Neutrophil (primary cell): ENCODE results near the gene PTCHD1.

ENCODE experiments used
- H3K27ac ChIP-seq: fragments of 200-600 bp; sonication (generic); 2 replicates; pipeline ENCODE4 v1.5.1; 2016; ENCODE audit warnings: mild to moderate bottlenecking, moderate library complexity
- H3K27me3 ChIP-seq: fragments of 200-600 bp; sonication (generic); 2 replicates; pipeline ENCODE4 v1.6.0; 2016; ENCODE audit warnings: mild to moderate bottlenecking
- H3K36me3 ChIP-seq: fragments of 200-600 bp; sonication (generic); 2 replicates; pipeline ENCODE4 v1.5.1; 2017
- H3K4me1 ChIP-seq, 2 experiments: fragments of 200-600 bp in 1 of 2; sonication (generic) in 1 of 2; 1 replicate in 1 of 2; 2 replicates in 1 of 2; pipeline versions ENCODE4 v1.5.1 to v1.6.1; 2013 to 2016; ENCODE audit warnings: low read depth in 1 of 2, low read length in 1 of 2, mild to moderate bottlenecking in 1 of 2, moderate library complexity in 1 of 2; ENCODE audit not compliant: control insufficient read depth in 1 of 2, insufficient read depth in 1 of 2
- H3K4me3 ChIP-seq, 2 experiments: fragments of 200-600 bp in 1 of 2; sonication (generic) in 1 of 2; 1 replicate in 1 of 2; 2 replicates in 1 of 2; pipeline ENCODE4 v1.5.1; 2013 to 2016; ENCODE audit warnings: low read depth in 1 of 2, low read length in 1 of 2, mild to moderate bottlenecking in 1 of 2, moderate library complexity in 1 of 2
- H3K9me3 ChIP-seq: fragments of 200-600 bp; sonication (generic); 2 replicates; pipeline ENCODE4 v1.5.1; 2016
- CTCF ChIP-seq: fragments of 200-600 bp; sonication (generic); IDR thresholded peaks from 2 replicates; pipeline ENCODE4 v1.5.1; 2016; ENCODE audit warnings: antibody characterized with exemption

PTCHD1 gene

GRCh38 chrX:23364416-23364815, 29.8 kb downstream of the PTCHD1 start:
- no peaks in the 10 kb centered on the region for H3K4me1 ChIP-seq
- no peak for TF ChIP-seq CTCF
- no peaks in the 10 kb centered on the region for H3K9me3 ChIP-seq
- H3K27me3 ChIP-seq, result no peaks in the 10 kb centered on the region
- no peaks in the 10 kb centered on the region for H3K36me3 ChIP-seq
- H3K27ac ChIP-seq, result no peak overlapping the region
- no peak overlapping the region for H3K4me3 ChIP-seq

GRCh38 chrX:23365541-23365940, 30.9 kb downstream of the PTCHD1 start:
- no peaks in the 10 kb centered on the region for H3K27me3 ChIP-seq
- no peak overlapping the region for H3K4me3 ChIP-seq
- H3K36me3 ChIP-seq, result no peaks in the 10 kb centered on the region
- no peaks in the 10 kb centered on the region for H3K4me1 ChIP-seq
- no peak for TF ChIP-seq CTCF
- H3K27ac ChIP-seq, result no peak overlapping the region
- H3K9me3 ChIP-seq, result no peaks in the 10 kb centered on the region

- Histone ChIP-seq H3K9me3 (no peaks in the 10 kb centered on the region), H3K27ac (no peak overlapping the region), H3K36me3 (no peaks in the 10 kb centered on the region), H3K4me3 (no peak overlapping the region), H3K4me1 (no peaks in the 10 kb centered on the region), H3K27me3 (no peaks in the 10 kb centered on the region)
- no peak for TF ChIP-seq CTCF
These were observed 32.3 kb downstream of the PTCHD1 start for GRCh38 chrX:23366914-23367313.

GRCh38 chrX:23369027-23369426, 34.4 kb downstream of the PTCHD1 start:
- TF ChIP-seq CTCF, result no peak

GRCh38 chrX:23372220-23372902, 37.7 kb downstream of the PTCHD1 start:
- no peak for TF ChIP-seq CTCF
- Histone ChIP-seq H3K4me1 (no peaks in the 10 kb centered on the region), H3K4me3 (no peak overlapping the region), H3K27ac (no peak overlapping the region), H3K9me3 (no peaks in the 10 kb centered on the region), H3K36me3 (no peaks in the 10 kb centered on the region), H3K27me3 (no peaks in the 10 kb centered on the region)

More at GRCh38 chrX:23369027-23369426, 34.4 kb downstream of the PTCHD1 start:
- no peaks in the 10 kb centered on the region for H3K4me1 ChIP-seq
- H3K27me3 ChIP-seq, result no peaks in the 10 kb centered on the region
- no peaks in the 10 kb centered on the region for H3K9me3 ChIP-seq
- H3K36me3 ChIP-seq, result no peaks in the 10 kb centered on the region
- no peak overlapping the region for H3K4me3 ChIP-seq
- no peak overlapping the region for H3K27ac ChIP-seq
